ENCODE measurements around the gene MTMR11. TPM values are rescaled to one million over a fixed set of nuclear protein-coding genes. Genes with fewer than 3 reads are reported as not detected.

The MTMR11 gene
- total and polyA plus RNA-seq, 9 of the 15 experiments (the other 6 are each of a cell fraction or from before 2014, with no cell fraction given) = 0.09 to 1.6 (median 0.51) TPM

GRCh38 chr1:149886396-149887195 is 50.1 kb downstream of the MTMR11 start (continued):
- TF ChIP-seq, protein P1, sequence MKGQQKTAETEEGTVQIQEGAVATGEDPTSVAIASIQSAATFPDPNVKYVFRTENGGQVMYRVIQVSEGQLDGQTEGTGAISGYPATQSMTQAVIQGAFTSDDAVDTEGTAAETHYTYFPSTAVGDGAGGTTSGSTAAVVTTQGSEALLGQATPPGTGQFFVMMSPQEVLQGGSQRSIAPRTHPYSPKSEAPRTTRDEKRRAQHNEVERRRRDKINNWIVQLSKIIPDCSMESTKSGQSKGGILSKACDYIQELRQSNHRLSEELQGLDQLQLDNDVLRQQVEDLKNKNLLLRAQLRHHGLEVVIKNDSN (CRISPR knock-in tag; IDR thresholded peaks at IDR 0.05) = no peak
- no peak for TF ChIP-seq COPS2 (conservative IDR thresholded peaks at IDR 0.05)
- no peak for TF ChIP-seq PURB (CRISPR knock-in tag; IDR thresholded peaks at IDR 0.05; ENCODE audit: low read depth)
- TF ChIP-seq HINFP (tag; conservative IDR thresholded peaks at IDR 0.05; ENCODE audit: low read depth) = peak; percentile 62; the same call in 1 of the 2 replicates
- peak in 1 of 2 experiments; percentile 62; a peak in 2 of 4 replicates for TF ChIP-seq CSDE1 (IDR thresholded peaks at IDR 0.05)
- peak; percentile 70; the same call in 1 of the 2 replicates for TF ChIP-seq ERF (CRISPR knock-in tag; IDR thresholded peaks at IDR 0.05)
- no peak for TF ChIP-seq ILK (tag; IDR thresholded peaks at IDR 0.05; ENCODE audit: borderline replicate concordance, low read depth)
- TF ChIP-seq MTF1 (CRISPR knock-in tag; IDR thresholded peaks at IDR 0.05; ENCODE audit: borderline replicate concordance) = no peak
- no peak for TF ChIP-seq BHLHE40 (IDR thresholded peaks at IDR 0.05; ENCODE audit: low read length)
- TF ChIP-seq FOXP4 (CRISPR knock-in tag; IDR thresholded peaks at IDR 0.05; ENCODE audit: borderline replicate concordance) = peak; percentile 80; the same call in 1 of the 2 replicates
- TF ChIP-seq RFX1 (IDR thresholded peaks at IDR 0.05) = no peak
- no peak; the same call in 1 of the 2 replicates for TF ChIP-seq TAF15 (IDR thresholded peaks at IDR 0.05; ENCODE audit: low read depth, low read length)
- TF ChIP-seq MXI1 (IDR thresholded peaks at IDR 0.05; ENCODE audit: low read depth, low read length) = peak; percentile 18
- TF ChIP-seq SMAD3 (CRISPR knock-in tag; conservative IDR thresholded peaks at IDR 0.05) = 0 out of 2 replicates have a peak, but pooled peaks have one; percentile 31
- TF ChIP-seq POLR2AphosphoS5 (IDR thresholded peaks at IDR 0.05; ENCODE audit: control insufficient read depth, insufficient read depth, low read depth, low read length) = peak; percentile 93
- TF ChIP-seq C11orf30 (IDR thresholded peaks at IDR 0.05; ENCODE audit: low read depth) = no peak
- peak; percentile 92; the same call in 1 of the 2 replicates for TF ChIP-seq HNRNPL (IDR thresholded peaks at IDR 0.05; ENCODE audit: low read depth, low read length)
- TF ChIP-seq CREB3L1 (IDR thresholded peaks at IDR 0.05; ENCODE audit: borderline replicate concordance, low read depth) = peak; percentile 7
- no peak for TF ChIP-seq TRIM25 (IDR thresholded peaks at IDR 0.05; ENCODE audit: borderline replicate concordance)

Data from K562 (cell line).